HCT116 (cell line): ENCODE measurements around the gene BORA. TPM values are rescaled to one million over a fixed set of nuclear protein-coding genes. Genes with fewer than 3 reads are reported as not detected.

Source experiments
- ATAC-seq: fragments of 200-7000 bp; cut with Tn5 transposase; 2 replicates; pipeline ENCODE4 v1.9.1; 2020; ENCODE audit warnings: mild to moderate bottlenecking, moderate library complexity
- BruUV-seq: library from RNA; stranded (reverse); fragments of 400-500 nt; replicated peaks from 2 replicates; lab custom pipeline; 2021; lab: Mats Ljungman, UMichigan
- CTCF ChIA-PET: fragments of 300-600 bp; sonication (Branson Sonifier 250); formaldehyde crosslinking; loops from one replicate; lab custom pipeline; 2021; ENCODE audit warnings: antibody characterized with exemption; lab: Charles Lee
- POLR2A ChIA-PET: fragments of 300-600, 350-600 bp; sonication (Branson Sonifier 250); formaldehyde crosslinking; loops from one replicate; lab custom pipeline; 2021; ENCODE audit warnings: antibody characterized with exemption; lab: Charles Lee
- RAD21 ChIA-PET, 2 experiments: fragments of 300-600 bp; sonication (Branson Sonifier 250); formaldehyde crosslinking; loops; one replicate each; lab custom pipeline; 2023; ENCODE audit warnings: low total read pairs in 2 of 2; ENCODE audit not compliant: uncharacterized antibody in 2 of 2, unreplicated experiment in 2 of 2, low non-redundant PET in 1 of 2; lab: Charles Lee
- DNase-seq: peaks from one replicate; pipeline ENCODE4 v3.0.0-alpha.2; 2010; ENCODE audit warnings: low read depth, low spot score
- H2AFZ ChIP-seq: fragments of 200-600 bp; shearing (Covaris generic), sonication (generic); 2 replicates; pipeline ENCODE4 v1.6.1; 2017; ENCODE audit warnings: low read depth, mixed run types, mixed read lengths, antibody characterized with exemption, low read length; ENCODE audit not compliant: poor library complexity, severe bottlenecking
- H3K27ac ChIP-seq: 2 replicates; pipeline ENCODE4 v1.5.1; 2012; ENCODE audit warnings: low read depth, low read length
- H3K27me3 ChIP-seq: fragments of 200-600 bp; sonication (generic); 2 replicates; pipeline ENCODE4 v1.6.1; 2016; ENCODE audit warnings: mixed run types, low read length, mixed read lengths; ENCODE audit not compliant: insufficient read depth
- H3K36me3 ChIP-seq, 2 experiments: fragments of 200-500 bp in 1 of 2; fragments of 200-600 bp in 1 of 2; sonication (Bioruptor generic) in 1 of 2; sonication (generic) in 1 of 2; 2 replicates each; pipeline versions ENCODE4 v1.5.1 to v1.6.1; 2014 to 2016; ENCODE audit warnings: low read length in 2 of 2, inconsistent platforms in 1 of 2, mixed read lengths in 1 of 2, mixed run types in 1 of 2; ENCODE audit not compliant: insufficient read depth in 2 of 2, control insufficient read depth in 1 of 2
- H3K4me1 ChIP-seq, 2 experiments: fragments of 200-600 bp in 1 of 2; sonication (generic) in 1 of 2; 2 replicates each; pipeline versions ENCODE4 v1.5.1 to v1.6.1; 2012 to 2017; ENCODE audit warnings: low read length in 2 of 2, inconsistent platforms in 1 of 2, mild to moderate bottlenecking in 1 of 2, mixed read lengths in 1 of 2, mixed run types in 1 of 2, moderate library complexity in 1 of 2; ENCODE audit not compliant: insufficient read depth in 2 of 2, control insufficient read depth in 1 of 2
- H3K4me2 ChIP-seq: fragments of 200-600 bp; sonication (generic); 2 replicates; pipeline ENCODE4 v1.6.1; 2017; ENCODE audit warnings: mixed run types, low read length, mixed read lengths
- H3K4me3 ChIP-seq, 2 experiments: fragments of 200-600 bp in 1 of 2; sonication (generic) in 1 of 2; replicated peaks in 1 of 2; 2 replicates each; pipeline ENCODE4 v1.5.1; 2011 to 2016; ENCODE audit warnings: low read length in 2 of 2, control low read depth in 1 of 2, low read depth in 1 of 2, mild to moderate bottlenecking in 1 of 2, mixed read lengths in 1 of 2, mixed run types in 1 of 2
- H3K79me2 ChIP-seq: fragments of 200-600 bp; sonication (generic); 2 replicates; pipeline ENCODE4 v1.6.1; 2017; ENCODE audit warnings: mild to moderate bottlenecking, mixed run types, low read length, moderate library complexity, mixed read lengths; ENCODE audit not compliant: insufficient read depth
- H3K9ac ChIP-seq: fragments of 200-600 bp; sonication (generic); 2 replicates; pipeline ENCODE4 v1.6.1; 2016; ENCODE audit warnings: low read length, mixed read lengths
- H3K9me2 ChIP-seq: fragments of 200-600 bp; sonication (generic), shearing (Covaris generic); 2 replicates; pipeline ENCODE4 v1.6.1; 2017; ENCODE audit warnings: mixed run types, mild to moderate bottlenecking, moderate library complexity; ENCODE audit not compliant: insufficient read depth
- H3K9me3 ChIP-seq, 2 experiments: fragments of 200-500 bp in 1 of 2; fragments of 200-600 bp in 1 of 2; sonication (Bioruptor generic) in 1 of 2; sonication (generic) in 1 of 2; 2 replicates each; pipeline ENCODE4 v1.6.1; 2014 to 2017; ENCODE audit warnings: low read length in 2 of 2, mixed read lengths in 2 of 2, inconsistent platforms in 1 of 2, low read depth in 1 of 2, mild to moderate bottlenecking in 1 of 2, mixed run types in 1 of 2, moderate library complexity in 1 of 2; ENCODE audit not compliant: control insufficient read depth in 1 of 2, insufficient read depth in 1 of 2
- H4K20me1 ChIP-seq: fragments of 200-600 bp; sonication (generic), shearing (Covaris generic); 2 replicates; pipeline ENCODE4 v1.6.1; 2017; ENCODE audit warnings: mixed run types, mild to moderate bottlenecking, moderate library complexity; ENCODE audit not compliant: insufficient read depth
- ATF3 ChIP-seq: IDR thresholded peaks from 2 replicates; pipeline ENCODE4 v1.6.1; 2012
- CEBPB ChIP-seq: IDR thresholded peaks from 2 replicates; pipeline ENCODE4 v1.6.1; 2012; ENCODE audit warnings: low read depth
- CTCF ChIP-seq, 3 experiments: fragments of 200-600 bp in 1 of 3; sonication (generic) in 1 of 3; IDR thresholded peaks in 2 of 3; conservative IDR thresholded peaks in 1 of 3; 2 replicates each; pipeline ENCODE4 v1.5.1; 2012 to 2017; ENCODE audit warnings: low read depth in 2 of 3, low read length in 2 of 3, antibody characterized with exemption in 1 of 3, borderline replicate concordance in 1 of 3, control low read depth in 1 of 3, mild to moderate bottlenecking in 1 of 3, mixed read lengths in 1 of 3, mixed run types in 1 of 3, moderate library complexity in 1 of 3; ENCODE audit not compliant: insufficient read depth in 1 of 3
- EGR1 ChIP-seq: IDR thresholded peaks from 2 replicates; pipeline ENCODE4 v1.6.1; 2012; ENCODE audit warnings: low read depth
- ELF1 ChIP-seq: IDR thresholded peaks from 2 replicates; pipeline ENCODE4 v1.6.1; 2012; ENCODE audit warnings: low read depth, borderline replicate concordance
- EZH2 ChIP-seq: fragments of 200-600 bp; sonication (generic); IDR thresholded peaks from 2 replicates; pipeline ENCODE4 v1.6.1; 2017; ENCODE audit warnings: antibody characterized with exemption, mixed run types
- JUND ChIP-seq: IDR thresholded peaks from 2 replicates; pipeline ENCODE4 v1.6.1; 2012
- POLR2A ChIP-seq: IDR thresholded peaks from 2 replicates; pipeline ENCODE4 v1.7.0; 2011; ENCODE audit warnings: borderline replicate concordance; ENCODE audit not compliant: insufficient read depth, insufficient read length; ENCODE audit errors: extremely low read depth
- POLR2AphosphoS5 ChIP-seq: IDR thresholded peaks from 2 replicates; pipeline ENCODE4 v1.6.1; 2011; ENCODE audit warnings: mild to moderate bottlenecking, low read depth, low read length, moderate library complexity
- SIN3A ChIP-seq: IDR thresholded peaks from 2 replicates; pipeline ENCODE4 v1.6.1; 2012; ENCODE audit warnings: low read depth
- SP1 ChIP-seq: IDR thresholded peaks from 2 replicates; pipeline ENCODE4 v1.6.1; 2012; ENCODE audit warnings: low read depth
- TCF7L2 ChIP-seq: IDR thresholded peaks from 2 replicates; pipeline ENCODE4 v1.7.0; 2011; ENCODE audit warnings: borderline replicate concordance, inconsistent platforms; ENCODE audit not compliant: insufficient read depth, insufficient read length; ENCODE audit errors: extremely low read depth
- YY1 ChIP-seq: IDR thresholded peaks from 2 replicates; pipeline ENCODE4 v1.6.1; 2011; ENCODE audit warnings: low read length, low read depth, moderate library complexity, mild to moderate bottlenecking; ENCODE audit not compliant: insufficient replicate concordance; ENCODE audit errors: extremely low read depth
- ZNF274 ChIP-seq: fragments of 200-500 bp; sonication (Bioruptor generic); IDR thresholded peaks from 2 replicates; pipeline ENCODE4 v1.6.1; 2014; ENCODE audit warnings: mild to moderate bottlenecking, low read depth, low read length, inconsistent platforms
- intact Hi-C: fragments of 100-400 bp; cut with micrococcal nuclease; formaldehyde crosslinking; loops from 2 replicates; pipeline ENCODE4 v1.10.0; 2022
- total RNA-seq: library from RNA; stranded (reverse); gene quantifications from one replicate; pipeline ENCODE4 v1.2.1, GENCODE V29; 2021; ENCODE audit not compliant: unreplicated experiment
- TF ChIP-seq, protein P1 (sequence below): IDR thresholded peaks from 2 replicates; pipeline ENCODE4 v1.6.1; 2012
- TF ChIP-seq, protein P2 (sequence below): IDR thresholded peaks from 2 replicates; pipeline ENCODE4 v1.6.1; 2012; ENCODE audit warnings: low read depth

The BORA gene
- total RNA-seq, 1 experiment from 2014 or later, result 27.6 TPM

GRCh38 chr13:72686766-72687165 lies 41.0 kb upstream of the BORA start:
- ATAC-seq, result no peak
- Histone ChIP-seq H3K4me2 (no peak overlapping the region), H3K9me2 (no peaks in the 10 kb centered on the region), H3K79me2 (no peaks in the 10 kb centered on the region), H3K27ac (no peak overlapping the region), H3K9ac (no peak overlapping the region), H3K36me3 (no peaks in the 10 kb centered on the region), H3K27me3 (no peaks in the 10 kb centered on the region), H3K9me3 (no peaks in the 10 kb centered on the region), H2AFZ (no peak overlapping the region), H4K20me1 (no peaks in the 10 kb centered on the region), H3K4me3 (no peak overlapping the region), H3K4me1 (no peaks in the 10 kb centered on the region)
- intact Hi-C loops, result no loop called here
- RAD21 ChIA-PET, result no interaction called here
- TF ChIP-seq ATF3 (no peak), ZNF274 (no peak), EGR1 (no peak), TCF7L2 (no peak), SP1 (no peak), CTCF (IDR thresholded peaks at IDR 0.05 in 2 of 3, conservative IDR thresholded peaks at IDR 0.05 in 1 of 3; ENCODE audit: borderline replicate concordance in 1 of 3, insufficient read depth in 1 of 3, low read depth in 2 of 3, low read length in 2 of 3) (no peak), POLR2A (no peak), CEBPB (no peak), YY1 (no peak), EZH2 (no peak), POLR2AphosphoS5 (no peak), ELF1 (no peak), SIN3A (no peak), JUND (no peak)
- TF ChIP-seq, protein P1, sequence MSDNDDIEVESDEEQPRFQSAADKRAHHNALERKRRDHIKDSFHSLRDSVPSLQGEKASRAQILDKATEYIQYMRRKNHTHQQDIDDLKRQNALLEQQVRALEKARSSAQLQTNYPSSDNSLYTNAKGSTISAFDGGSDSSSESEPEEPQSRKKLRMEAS, result no peak
- TF ChIP-seq, protein P2, sequence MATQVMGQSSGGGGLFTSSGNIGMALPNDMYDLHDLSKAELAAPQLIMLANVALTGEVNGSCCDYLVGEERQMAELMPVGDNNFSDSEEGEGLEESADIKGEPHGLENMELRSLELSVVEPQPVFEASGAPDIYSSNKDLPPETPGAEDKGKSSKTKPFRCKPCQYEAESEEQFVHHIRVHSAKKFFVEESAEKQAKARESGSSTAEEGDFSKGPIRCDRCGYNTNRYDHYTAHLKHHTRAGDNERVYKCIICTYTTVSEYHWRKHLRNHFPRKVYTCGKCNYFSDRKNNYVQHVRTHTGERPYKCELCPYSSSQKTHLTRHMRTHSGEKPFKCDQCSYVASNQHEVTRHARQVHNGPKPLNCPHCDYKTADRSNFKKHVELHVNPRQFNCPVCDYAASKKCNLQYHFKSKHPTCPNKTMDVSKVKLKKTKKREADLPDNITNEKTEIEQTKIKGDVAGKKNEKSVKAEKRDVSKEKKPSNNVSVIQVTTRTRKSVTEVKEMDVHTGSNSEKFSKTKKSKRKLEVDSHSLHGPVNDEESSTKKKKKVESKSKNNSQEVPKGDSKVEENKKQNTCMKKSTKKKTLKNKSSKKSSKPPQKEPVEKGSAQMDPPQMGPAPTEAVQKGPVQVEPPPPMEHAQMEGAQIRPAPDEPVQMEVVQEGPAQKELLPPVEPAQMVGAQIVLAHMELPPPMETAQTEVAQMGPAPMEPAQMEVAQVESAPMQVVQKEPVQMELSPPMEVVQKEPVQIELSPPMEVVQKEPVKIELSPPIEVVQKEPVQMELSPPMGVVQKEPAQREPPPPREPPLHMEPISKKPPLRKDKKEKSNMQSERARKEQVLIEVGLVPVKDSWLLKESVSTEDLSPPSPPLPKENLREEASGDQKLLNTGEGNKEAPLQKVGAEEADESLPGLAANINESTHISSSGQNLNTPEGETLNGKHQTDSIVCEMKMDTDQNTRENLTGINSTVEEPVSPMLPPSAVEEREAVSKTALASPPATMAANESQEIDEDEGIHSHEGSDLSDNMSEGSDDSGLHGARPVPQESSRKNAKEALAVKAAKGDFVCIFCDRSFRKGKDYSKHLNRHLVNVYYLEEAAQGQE, result no peak
- CTCF ChIA-PET, result no interaction called here
- POLR2A ChIA-PET, result no interaction called here
- no TSS peak for BruUV-seq
- DNase-seq, result no peak
